NCI-H2227 treated with DMSO at 0.1 percent for 48 hours (cell line): ENCODE data around the gene IL16.

Source experiments
- DNase-seq: peaks from one replicate; lab custom pipeline; 2025; lab: John Stamatoyannopoulos, UW

Gene IL16

GRCh38 chr15:81255958-81256320, 59.3 kb downstream of the IL16 start:
- DNase-seq: no peak

GRCh38 chr15:81256916-81257315, 60.2 kb downstream of the IL16 start:
- no peak for DNase-seq

GRCh38 chr15:81257435-81257834, 60.8 kb downstream of the IL16 start:
- no peak for DNase-seq

DNA sequence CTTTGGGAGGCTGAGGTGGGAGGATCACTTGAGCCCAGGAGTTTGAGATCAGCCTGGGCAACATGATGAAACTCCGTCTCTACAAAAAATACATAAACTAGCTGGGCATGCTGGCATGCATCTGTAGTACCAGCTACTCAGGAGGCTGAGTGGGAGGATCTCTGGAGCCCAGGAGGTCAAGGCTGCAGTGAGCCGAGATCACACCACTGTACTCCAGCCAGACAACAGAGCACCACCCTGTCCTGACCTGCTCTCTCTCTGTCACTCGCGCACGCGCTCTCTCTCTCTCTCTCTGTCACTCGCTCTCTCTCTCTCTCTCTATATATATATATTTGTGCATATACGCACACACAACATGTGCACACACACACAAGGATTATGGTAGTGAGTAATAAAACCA, 61.8 kb downstream of the IL16 start:
- no peak for DNase-seq

DNA sequence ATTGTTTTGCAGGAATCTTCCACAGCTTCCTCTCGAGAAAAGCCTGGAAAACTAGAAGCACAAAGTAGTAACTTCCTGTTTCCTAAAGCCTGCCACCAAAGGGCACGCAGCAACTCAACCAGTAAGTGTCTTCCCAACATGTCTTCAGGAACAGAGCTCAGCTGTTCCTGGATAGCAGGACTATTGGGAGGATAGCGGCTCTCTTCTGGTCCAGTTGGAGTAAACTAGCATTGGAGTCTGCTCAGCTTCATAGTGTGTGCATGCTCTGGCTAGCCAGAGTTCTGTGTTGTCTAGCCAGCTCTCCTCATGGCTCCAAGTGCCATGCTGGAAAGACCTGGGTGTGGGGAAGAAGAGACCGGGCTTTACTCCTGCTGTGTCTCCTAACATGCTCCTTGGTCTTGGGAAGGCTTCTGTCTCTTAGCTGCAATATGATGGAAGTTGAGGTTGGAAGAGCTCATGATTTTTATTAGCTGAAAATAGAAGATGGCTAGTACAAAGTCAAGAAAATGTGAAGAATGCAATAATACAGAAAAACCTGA, 63.1 kb downstream of the IL16 start:
- DNase-seq: no peak

- no peak for DNase-seq
Observed at GRCh38 chr15:81261172-81261811, 64.6 kb downstream of the IL16 start.

GRCh38 chr15:81263477-81263876, 66.8 kb downstream of the IL16 start:
- no peak for DNase-seq

DNA sequence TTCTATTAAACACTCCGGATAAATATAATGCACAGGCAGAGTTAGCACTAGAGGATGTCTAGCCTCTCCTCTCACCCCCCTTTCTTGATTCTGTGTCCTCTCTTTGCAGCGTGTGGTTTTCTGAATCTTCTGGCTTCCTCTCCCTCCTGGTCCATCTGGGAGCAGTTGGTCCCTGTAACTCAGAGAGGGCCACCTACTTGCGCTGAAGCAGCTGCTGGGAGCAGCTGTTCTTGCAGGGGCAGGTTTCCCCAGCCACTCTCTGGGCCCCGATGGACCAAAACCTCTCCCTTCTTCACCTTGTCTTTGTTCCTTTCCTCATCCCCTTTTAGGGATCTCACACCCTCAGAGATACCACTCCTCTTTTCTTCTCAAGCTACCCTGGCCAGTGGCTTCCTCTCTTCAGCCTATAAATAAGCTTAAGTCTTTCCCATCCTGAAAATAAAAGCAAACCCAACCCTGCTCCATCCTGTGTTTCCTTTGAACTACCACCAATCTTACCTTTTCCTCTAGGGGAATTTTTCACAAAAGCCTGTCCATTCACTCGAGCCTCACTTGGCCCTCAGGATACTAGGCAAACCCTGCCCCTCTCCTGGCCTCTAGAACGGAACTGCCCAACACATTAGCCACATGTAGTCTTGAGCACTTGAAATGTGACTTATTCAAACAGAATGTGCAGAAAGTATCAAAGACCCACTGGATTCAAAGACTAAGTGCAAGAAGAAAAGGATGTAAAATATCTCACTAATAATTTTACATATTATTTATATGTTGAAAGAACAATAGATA, 67.6 kb downstream of the IL16 start:
- no peak for DNase-seq

- DNase-seq: peak; percentile 42
Observed at GRCh38 chr15:81265256-81265943, 68.7 kb downstream of the IL16 start.

- DNase-seq: peak; percentile 58
Observed at GRCh38 chr15:81265944-81266775, 69.5 kb downstream of the IL16 start.

DNA sequence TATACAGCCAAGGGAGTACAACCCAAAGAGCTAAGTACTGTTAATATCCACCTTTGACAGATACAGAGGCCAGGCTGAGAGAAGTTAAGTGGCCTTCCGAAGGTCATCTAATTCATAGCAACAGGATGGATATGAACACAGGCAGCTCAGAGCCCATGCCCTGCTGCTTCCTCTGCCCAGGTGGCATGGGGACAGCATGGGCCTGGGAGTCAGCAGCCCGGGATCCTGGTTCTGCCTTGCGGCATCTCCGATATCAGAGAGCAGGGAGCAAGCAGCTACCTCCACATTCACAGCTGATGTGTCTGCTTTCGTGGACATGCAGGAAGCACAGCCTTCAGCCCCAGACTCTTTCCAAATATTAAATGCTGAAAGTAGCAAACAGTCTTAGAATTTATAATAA, 71.7 kb downstream of the IL16 start:
- no peak for DNase-seq

DNA sequence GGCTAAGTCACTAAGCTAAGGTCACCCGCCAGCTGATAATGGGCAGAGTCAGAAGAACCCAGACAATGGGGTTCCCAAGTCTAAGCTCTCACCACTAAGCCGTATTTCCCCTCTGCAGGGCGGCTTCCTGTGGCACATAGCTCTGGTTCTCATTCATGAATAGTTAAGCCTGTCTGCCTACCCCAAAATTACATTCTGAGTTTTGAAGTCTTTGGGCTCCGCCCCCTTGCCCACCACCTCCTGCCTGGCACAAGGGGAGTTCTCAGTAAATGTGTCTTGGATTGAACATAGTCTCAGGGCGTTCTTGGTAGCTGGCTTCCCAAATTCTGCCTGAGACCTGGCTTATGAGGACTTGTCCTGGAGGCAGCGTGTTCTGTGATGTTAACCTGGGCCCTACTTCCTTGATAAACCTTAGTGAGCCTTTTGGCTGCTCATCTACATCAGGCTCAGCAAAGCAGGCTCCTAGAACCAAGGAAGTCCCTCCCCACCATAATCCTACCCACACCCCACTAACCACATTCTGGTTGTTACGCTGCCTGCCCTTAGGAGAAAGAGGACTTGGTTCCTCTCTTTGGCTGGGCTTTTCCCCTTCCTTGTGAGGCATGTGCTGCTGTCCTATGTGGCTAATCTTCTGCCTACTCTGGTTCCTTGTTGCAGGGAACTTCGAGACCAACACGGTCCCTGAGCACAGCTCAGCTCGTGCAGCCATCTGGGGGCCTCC, 72.4 kb downstream of the IL16 start:
- no peak for DNase-seq

DNA sequence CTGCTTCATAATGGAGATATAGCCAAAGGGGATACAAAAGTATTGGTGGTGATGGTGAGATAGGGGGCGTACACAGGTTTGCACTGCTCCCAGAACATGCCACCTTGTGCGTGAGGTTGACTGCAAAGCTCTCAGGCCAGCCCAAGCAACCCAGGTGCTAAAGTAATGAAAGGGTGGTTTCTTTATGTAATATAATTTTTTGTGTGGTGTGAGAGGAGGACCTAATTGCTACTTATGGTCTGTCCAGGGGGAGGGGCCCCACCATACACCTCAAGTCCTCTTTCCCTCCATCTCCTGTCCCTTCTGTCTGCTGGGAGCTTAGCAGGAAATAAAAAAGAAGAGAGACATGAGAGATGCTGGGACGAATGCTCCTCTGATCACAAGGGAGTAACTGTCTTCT, 73.5 kb downstream of the IL16 start:
- no peak for DNase-seq

- DNase-seq: no peak
Observed at GRCh38 chr15:81270781-81271491, 74.3 kb downstream of the IL16 start.

- no peak for DNase-seq
Observed at GRCh38 chr15:81271761-81272644, 75.3 kb downstream of the IL16 start.

- DNase-seq: no peak
Observed at GRCh38 chr15:81273200-81273599, 76.5 kb downstream of the IL16 start.

- DNase-seq: no peak
Observed at GRCh38 chr15:81273855-81274254, 77.2 kb downstream of the IL16 start.

DNA sequence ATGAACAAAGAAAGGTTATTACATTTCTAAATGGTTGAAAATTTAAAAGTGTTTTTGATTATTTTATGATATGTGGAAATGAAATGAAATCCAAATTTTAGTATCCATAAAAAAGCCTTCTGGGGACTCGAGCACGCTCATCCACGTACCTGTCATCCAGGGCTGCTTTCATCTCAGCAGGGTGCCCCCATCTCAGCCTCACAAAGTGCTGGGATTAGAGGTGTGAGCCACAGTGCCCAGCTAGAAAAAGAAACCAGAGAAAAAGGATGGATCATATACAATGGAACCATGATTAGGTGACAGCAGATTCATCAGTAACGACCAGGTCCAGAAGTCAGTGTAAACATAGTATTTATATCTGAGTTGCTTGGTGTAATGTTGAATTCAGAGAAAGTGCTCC, 77.6 kb downstream of the IL16 start:
- DNase-seq: no peak

DNA sequence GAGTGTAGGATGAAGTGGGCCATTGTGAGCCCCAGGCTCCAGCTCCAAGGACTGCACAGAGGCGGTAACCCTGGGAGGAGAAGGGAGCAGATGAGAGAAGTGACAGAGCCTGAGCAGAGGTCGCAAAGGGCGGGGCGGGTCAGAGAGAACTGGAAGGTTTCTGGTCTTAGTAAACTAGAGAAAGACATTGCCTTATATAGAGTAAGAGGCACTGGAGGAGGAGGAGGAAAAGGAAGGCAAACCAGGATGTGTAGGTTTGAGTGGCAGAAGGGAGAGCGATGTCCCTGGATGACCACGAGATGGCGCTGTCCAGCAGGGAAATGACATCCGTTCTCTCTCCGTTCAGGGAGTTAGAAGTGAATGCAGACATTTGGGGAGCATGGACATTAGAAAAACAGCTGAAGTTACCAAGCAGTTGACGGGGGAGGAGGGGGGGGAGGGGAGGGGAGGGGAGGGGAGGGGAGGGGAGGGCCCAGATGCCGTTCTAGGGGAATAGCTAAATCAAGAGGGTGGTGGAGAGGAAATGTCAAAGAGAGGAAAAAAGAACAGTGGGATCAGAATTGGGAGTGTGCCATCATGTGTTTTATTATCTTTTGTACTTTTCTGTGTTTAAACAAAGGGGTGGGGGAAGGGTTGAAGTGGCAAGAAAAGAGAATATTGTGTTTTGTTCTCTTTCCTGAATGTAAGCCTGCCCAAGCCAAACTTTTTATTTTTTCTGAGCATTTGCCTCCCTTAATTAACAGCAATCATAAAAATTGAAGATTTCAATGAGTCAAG, 78.4 kb downstream of the IL16 start:
- DNase-seq: peak; percentile 62
